MM.1S (cell line): ENCODE data around the gene ZHX3.

Experiments
- EZH2 ChIP-seq: fragments of 300-600 bp; sonication (generic); optimal IDR thresholded peaks from 2 replicates; pipeline ENCODE3; 2017; ENCODE audit warnings: low read depth, mild to moderate bottlenecking, antibody characterized with exemption, low read length, mixed read lengths
- TF ChIP-seq, protein P1 (sequence below): fragments of 300-600 bp; sonication (generic); IDR thresholded peaks from 2 replicates; pipeline ENCODE4 v1.5.1; 2016; ENCODE audit warnings: antibody characterized with exemption, low read length, mixed read lengths

DNA sequence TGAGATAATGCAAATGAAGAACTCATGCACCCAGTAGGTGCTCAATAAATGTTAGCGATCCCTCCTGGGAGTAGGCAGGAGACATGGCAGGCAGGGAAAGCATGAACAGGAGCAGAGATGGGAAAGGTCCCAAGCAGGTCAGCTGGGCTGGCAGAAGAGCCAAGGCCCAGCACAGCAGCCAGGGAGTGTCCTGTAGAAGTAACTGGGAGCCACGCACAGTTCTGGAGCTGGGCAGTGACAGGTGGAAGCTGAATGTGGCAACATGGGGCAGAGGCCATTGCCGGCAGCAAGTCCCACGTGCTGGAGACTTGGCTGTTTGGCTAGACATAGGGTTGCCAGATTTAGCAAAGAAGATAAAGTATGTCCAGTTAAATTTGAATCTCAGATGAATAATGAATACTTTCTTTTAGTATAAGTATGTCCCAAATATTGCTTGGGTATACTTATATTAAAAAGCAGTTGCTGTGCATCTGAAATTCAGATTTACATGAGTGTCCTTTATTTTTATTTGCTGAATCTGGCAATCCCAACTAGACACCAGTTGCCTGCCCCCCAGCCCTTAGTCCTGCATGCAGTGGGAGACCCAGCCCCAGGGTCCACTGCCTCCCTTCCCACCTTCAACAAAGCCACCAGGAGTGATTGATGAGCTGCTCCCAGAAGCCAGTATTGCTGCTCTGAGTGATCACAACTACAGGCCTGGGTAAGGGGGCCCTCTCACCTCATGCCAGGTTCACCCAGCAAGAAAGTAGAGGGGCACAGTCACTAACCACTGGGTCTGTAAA lies 19.4 kb upstream of the ZHX3 start:
- TF ChIP-seq, protein P1, sequence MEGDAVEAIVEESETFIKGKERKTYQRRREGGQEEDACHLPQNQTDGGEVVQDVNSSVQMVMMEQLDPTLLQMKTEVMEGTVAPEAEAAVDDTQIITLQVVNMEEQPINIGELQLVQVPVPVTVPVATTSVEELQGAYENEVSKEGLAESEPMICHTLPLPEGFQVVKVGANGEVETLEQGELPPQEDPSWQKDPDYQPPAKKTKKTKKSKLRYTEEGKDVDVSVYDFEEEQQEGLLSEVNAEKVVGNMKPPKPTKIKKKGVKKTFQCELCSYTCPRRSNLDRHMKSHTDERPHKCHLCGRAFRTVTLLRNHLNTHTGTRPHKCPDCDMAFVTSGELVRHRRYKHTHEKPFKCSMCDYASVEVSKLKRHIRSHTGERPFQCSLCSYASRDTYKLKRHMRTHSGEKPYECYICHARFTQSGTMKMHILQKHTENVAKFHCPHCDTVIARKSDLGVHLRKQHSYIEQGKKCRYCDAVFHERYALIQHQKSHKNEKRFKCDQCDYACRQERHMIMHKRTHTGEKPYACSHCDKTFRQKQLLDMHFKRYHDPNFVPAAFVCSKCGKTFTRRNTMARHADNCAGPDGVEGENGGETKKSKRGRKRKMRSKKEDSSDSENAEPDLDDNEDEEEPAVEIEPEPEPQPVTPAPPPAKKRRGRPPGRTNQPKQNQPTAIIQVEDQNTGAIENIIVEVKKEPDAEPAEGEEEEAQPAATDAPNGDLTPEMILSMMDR, result no peak
- no peak for TF ChIP-seq EZH2
